Nephron (organoid): ENCODE results near the gene KLHDC4.

Experiments
- H3K27ac Mint-ChIP-seq, 3 experiments: 2 replicates each; pipeline ENCODE4 v1.8.0; 2020; ENCODE audit warnings: mixed read lengths in 3 of 3, mild to moderate bottlenecking in 2 of 3, moderate library complexity in 1 of 3
- H3K27me3 Mint-ChIP-seq: 2 replicates; pipeline ENCODE4 v1.8.0; 2021; ENCODE audit warnings: low read depth, mild to moderate bottlenecking, moderate library complexity, mixed read lengths
- H3K36me3 Mint-ChIP-seq: 2 replicates; pipeline ENCODE4 v1.8.0; 2020; ENCODE audit warnings: low read depth, mixed read lengths
- H3K4me1 Mint-ChIP-seq: 2 replicates; pipeline ENCODE4 v1.8.0; 2020; ENCODE audit warnings: mixed read lengths
- H3K4me3 Mint-ChIP-seq, 3 experiments: 2 replicates each; pipeline ENCODE4 v1.8.0; 2020; ENCODE audit warnings: mild to moderate bottlenecking in 3 of 3, mixed read lengths in 3 of 3, moderate library complexity in 2 of 3
- H3K9me3 Mint-ChIP-seq: 2 replicates; pipeline ENCODE4 v1.8.0; 2020; ENCODE audit warnings: mixed read lengths
- TF ChIP-seq, protein P1 (sequence below), 3 experiments: fragments of 200-600 bp; sonication (generic); IDR thresholded peaks; one replicate each; pipeline ENCODE4 v1.5.0; 2021; ENCODE audit warnings: antibody characterized with exemption in 3 of 3; ENCODE audit not compliant: unreplicated experiment in 3 of 3

KLHDC4 gene

DNA sequence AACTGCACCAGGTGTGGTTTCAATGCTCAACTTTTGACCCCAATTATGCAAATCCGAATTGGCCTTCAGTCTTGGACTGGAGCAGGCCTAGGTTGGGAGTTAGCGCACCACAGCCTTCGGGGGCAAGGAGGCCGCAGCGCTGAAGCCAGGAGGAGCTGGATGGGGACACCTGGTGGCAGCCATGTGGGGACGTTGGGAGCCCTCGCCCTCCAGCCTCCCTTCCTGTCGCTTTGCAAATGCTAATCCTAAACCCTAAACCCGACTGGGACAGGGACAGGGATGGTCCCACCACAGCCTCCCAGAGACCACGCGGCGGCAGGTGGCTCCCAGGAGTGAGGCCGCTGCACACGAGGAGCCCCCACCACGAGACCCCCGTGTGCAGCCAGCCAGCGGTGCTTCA, 58.7 kb downstream of the KLHDC4 start:
- Mint-ChIP-seq H3K36me3 (peaks cover 19% of the 10 kb centered on the region), H3K27ac (no peak overlapping the region)

DNA sequence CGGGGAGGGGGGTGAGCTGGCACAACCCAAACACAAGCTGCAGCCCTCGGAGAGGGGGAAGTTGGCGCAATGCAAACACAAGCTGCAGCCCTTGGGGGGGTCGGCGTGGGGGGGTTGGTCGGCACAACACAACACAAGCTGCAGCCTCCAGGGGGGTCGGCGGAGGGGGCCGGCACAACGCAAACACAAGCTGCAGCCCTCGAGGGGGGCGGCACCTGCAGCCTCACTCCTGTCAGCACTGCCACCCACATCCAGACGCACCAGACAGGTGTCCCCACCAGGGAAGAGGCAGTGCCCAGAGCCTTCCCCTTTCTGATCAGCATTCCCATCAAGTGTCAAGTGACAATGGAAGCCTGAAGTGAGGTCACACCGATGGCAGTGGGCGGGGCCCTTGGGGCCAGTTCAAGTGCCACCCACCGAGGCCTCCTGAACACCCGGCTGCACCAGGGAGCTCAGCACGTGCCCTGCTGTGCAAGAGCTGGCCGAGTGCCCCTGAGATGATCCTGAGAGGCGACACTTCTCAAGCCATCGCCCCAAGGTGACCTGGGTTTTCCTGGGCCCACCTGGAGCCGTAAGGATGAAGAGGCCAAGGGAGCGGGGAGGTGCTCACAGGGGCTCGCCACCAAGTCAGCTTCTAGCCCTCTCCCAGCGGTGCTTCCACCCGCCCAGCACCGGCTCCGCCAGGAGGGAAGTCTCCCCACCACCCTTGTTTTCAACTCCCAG, 59.3 kb downstream of the KLHDC4 start:
- Mint-ChIP-seq H3K27me3 (peaks cover 3% of the 10 kb centered on the region), H3K27ac (no peak overlapping the region), H3K4me3 (no peak overlapping the region), H3K36me3 (peaks cover 17% of the 10 kb centered on the region), H3K9me3 (no peaks in the 10 kb centered on the region), H3K4me1 (peaks cover 14% of the 10 kb centered on the region)
- TF ChIP-seq, protein P1, sequence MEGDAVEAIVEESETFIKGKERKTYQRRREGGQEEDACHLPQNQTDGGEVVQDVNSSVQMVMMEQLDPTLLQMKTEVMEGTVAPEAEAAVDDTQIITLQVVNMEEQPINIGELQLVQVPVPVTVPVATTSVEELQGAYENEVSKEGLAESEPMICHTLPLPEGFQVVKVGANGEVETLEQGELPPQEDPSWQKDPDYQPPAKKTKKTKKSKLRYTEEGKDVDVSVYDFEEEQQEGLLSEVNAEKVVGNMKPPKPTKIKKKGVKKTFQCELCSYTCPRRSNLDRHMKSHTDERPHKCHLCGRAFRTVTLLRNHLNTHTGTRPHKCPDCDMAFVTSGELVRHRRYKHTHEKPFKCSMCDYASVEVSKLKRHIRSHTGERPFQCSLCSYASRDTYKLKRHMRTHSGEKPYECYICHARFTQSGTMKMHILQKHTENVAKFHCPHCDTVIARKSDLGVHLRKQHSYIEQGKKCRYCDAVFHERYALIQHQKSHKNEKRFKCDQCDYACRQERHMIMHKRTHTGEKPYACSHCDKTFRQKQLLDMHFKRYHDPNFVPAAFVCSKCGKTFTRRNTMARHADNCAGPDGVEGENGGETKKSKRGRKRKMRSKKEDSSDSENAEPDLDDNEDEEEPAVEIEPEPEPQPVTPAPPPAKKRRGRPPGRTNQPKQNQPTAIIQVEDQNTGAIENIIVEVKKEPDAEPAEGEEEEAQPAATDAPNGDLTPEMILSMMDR (IDR thresholded peaks at IDR 0.05; ENCODE audit: unreplicated experiment in 3 of 3) = no peak

More for the DNA sequence above, 58.7 kb downstream of the KLHDC4 start:
- Mint-ChIP-seq H3K27me3 (peaks cover 3% of the 10 kb centered on the region), H3K4me3 (no peak overlapping the region), H3K9me3 (no peaks in the 10 kb centered on the region), H3K4me1 (peaks cover 14% of the 10 kb centered on the region)
- TF ChIP-seq, protein P1 (IDR thresholded peaks at IDR 0.05; ENCODE audit: unreplicated experiment in 3 of 3) = no peak

DNA sequence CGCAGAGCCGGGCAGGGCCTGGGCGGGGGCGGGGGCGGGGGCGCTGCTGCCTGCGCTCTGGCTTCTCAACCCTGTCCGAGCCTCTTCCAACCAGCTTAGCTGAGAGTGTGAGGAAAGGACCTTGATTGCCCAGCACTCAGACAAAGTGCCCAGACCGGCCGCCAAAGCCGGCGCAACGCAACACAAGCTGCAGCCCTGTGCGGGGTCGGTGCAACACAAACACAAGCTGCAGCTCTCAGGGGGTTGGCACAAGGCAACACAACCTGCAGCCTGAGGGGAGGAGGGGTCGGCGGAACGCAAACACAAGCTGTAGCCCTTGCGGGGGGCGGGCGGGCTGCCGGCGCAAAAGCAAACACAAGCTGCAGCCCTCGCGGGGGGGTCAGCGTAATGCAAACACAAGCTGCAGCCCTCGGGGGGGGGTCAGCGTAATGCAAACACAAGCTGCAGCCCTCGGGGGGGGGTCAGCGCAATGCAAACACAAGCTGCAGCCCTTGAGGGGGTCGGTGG, 60.0 kb downstream of the KLHDC4 start:
- Mint-ChIP-seq H3K27me3 (peaks cover 3% of the 10 kb centered on the region), H3K9me3 (no peaks in the 10 kb centered on the region), H3K36me3 (peaks cover 15% of the 10 kb centered on the region), H3K4me1 (peaks cover 14% of the 10 kb centered on the region), H3K4me3 (no peak overlapping the region), H3K27ac (no peak overlapping the region)
- TF ChIP-seq, protein P1 (IDR thresholded peaks at IDR 0.05; ENCODE audit: unreplicated experiment in 3 of 3) = no peak

DNA sequence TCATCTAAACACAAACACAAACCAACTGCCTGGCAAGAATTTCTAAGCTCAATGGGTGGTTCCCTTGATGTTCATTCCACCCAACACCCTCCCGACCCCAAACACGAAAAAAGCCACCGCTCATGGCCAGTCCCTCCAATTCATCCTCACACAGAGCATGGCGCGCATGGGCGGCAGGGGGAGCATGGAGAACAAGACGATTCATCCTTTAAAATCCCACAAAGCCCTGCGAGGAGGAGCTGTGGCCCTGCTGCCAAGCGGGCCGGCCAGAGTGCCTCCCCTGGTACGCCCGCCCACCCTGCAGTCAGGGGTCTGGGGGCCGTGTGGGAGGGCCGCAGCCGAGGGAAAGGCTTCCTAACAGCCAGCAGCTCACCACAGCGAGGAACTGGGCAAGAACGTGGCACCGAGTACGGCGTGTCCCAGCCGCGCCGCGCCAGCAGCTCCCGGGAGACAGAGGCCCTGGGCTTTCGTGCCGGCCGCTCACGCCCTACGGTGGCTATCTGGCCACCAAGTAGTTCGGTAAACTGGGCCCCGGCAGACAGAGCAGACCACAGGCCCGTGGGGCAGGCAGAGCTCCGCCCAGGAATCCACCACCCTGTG, 60.9 kb downstream of the KLHDC4 start:
- H3K27ac Mint-ChIP-seq = no peak overlapping the region
- H3K4me3 Mint-ChIP-seq = no peak overlapping the region
- H3K9me3 Mint-ChIP-seq = no peaks in the 10 kb centered on the region
- peaks cover 3% of the 10 kb centered on the region for H3K27me3 Mint-ChIP-seq
- TF ChIP-seq, protein P1 (IDR thresholded peaks at IDR 0.05; ENCODE audit: unreplicated experiment in 3 of 3) = no peak
- H3K36me3 Mint-ChIP-seq = peaks cover 10% of the 10 kb centered on the region
- H3K4me1 Mint-ChIP-seq = peaks cover 14% of the 10 kb centered on the region

DNA sequence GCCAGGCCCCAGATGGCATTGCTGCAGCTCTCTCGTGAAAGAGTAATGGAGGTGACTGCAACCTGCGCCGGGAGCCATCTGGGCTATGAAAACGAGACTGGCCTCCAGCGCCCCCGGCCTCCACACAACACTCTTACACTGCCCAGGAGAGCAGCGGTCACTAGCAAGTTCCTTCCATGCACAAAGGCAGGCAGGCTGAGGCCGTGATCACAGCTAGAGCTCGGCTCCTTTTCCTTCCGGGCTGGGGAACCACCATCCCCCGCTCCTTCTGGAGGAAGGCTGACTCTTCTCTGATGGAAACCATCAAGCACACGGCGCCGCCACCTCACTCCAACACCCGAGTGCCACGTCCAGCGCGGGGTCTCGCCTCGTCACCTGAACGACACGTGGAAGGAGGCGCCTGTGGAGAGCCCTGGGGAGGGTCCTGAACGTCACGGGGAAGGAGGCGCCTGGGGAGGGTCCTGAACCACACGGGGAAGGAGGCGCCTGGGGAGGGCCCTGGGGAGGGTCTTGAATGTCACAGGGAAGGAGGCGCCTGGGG, 61.9 kb downstream of the KLHDC4 start:
- Mint-ChIP-seq H3K27ac (no peak overlapping the region), H3K4me1 (peaks cover 14% of the 10 kb centered on the region), H3K4me3 (no peak overlapping the region), H3K9me3 (no peaks in the 10 kb centered on the region), H3K36me3 (peaks cover 10% of the 10 kb centered on the region), H3K27me3 (peaks cover 3% of the 10 kb centered on the region)
- TF ChIP-seq, protein P1 (IDR thresholded peaks at IDR 0.05; ENCODE audit: unreplicated experiment in 3 of 3) = no peak
